Cardiac muscle cell (in vitro differentiated cells and primary cell): ENCODE data around the gene ARHGDIA. TPM values are rescaled to one million over a fixed set of nuclear protein-coding genes. Genes with fewer than 3 reads are reported as not detected.
A peak's percentile ranks its signal among the peaks of the same experiment; 100 is the strongest.

ENCODE experiments used
- DNase-seq, 2 donors: peaks; one replicate each; pipeline versions ENCODE4 v3.0.0 to v3.0.0-alpha.2; 2010 to 2017; ENCODE audit warnings: low read depth in 1 of 2, low spot score in 1 of 2
- H3K27ac ChIP-seq: fragments of 200-600 bp; sonication (generic); 2 replicates; pipeline ENCODE4 v1.5.1; 2016
- H3K27me3 ChIP-seq: fragments of 200-600 bp; sonication (generic); 2 replicates; pipeline ENCODE4 v1.6.0; 2016; ENCODE audit warnings: control low read depth
- H3K36me3 ChIP-seq: fragments of 200-600 bp; sonication (generic); 2 replicates; pipeline ENCODE4 v1.5.1; 2016; ENCODE audit warnings: control low read depth
- H3K4me1 ChIP-seq: fragments of 200-600 bp; sonication (generic); 2 replicates; pipeline ENCODE4 v1.8.1; 2017; ENCODE audit warnings: low read depth, mild to moderate bottlenecking, mixed run types
- H3K4me3 ChIP-seq: fragments of 200-600 bp; sonication (generic); 2 replicates; pipeline ENCODE4 v1.5.1; 2016; ENCODE audit warnings: mild to moderate bottlenecking
- H3K9me3 ChIP-seq: fragments of 200-600 bp; sonication (generic); 2 replicates; pipeline ENCODE4 v1.5.1; 2017; ENCODE audit warnings: low read depth, mild to moderate bottlenecking, control low read depth
- polyA plus RNA-seq: library from polyadenylated mRNA; unstranded; fragments of >200 nt; fragmentation: Nextera tagmentation; extraction: Ambion mirVana; gene quantifications from 2 replicates; pipeline ENCODE4 v1.2.1, GENCODE V29; 2016
- total RNA-seq: library from RNA; depleted of rRNA; stranded (reverse); fragments of >200 nt; gene quantifications from 2 replicates; pipeline ENCODE4 v1.2.3, GENCODE V29; 2016
- TF ChIP-seq, protein P1 (sequence below): IDR thresholded peaks from 2 replicates; pipeline ENCODE4 v1.5.1; 2012; ENCODE audit warnings: low read depth, mild to moderate bottlenecking, low read length

Gene ARHGDIA
- total and polyA plus RNA-seq, 2 experiments from 2014 or later, result 101 to 163 TPM

DNA sequence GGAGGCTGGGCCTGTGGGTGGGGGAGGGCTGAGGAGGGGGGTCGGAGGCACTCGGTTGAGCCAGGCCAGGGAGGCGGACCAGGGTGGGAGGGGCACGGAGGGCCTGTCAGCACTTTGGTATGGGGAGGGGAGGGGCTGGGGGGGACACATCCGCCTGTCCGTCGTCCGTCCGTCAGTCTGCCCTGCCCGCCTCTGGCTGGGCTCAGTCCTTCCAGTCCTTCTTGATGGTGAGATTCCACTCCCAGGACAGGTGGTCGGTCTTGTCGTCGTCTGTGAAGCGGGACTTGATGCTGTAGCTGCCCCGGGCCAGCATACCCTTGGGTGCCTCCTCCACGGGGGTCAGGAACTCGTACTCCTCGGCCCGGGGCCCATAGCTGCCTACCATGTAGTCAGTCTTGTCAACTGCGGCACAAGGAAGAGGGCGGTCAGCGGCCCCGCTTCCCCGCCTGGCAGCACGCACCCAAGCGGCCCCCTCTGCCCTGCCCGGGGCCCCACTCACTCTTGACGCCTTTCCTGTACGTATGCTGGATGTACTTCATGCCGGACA is 2.4 kb downstream of the ARHGDIA start:
- no peaks in the 10 kb centered on the region for H3K9me3 ChIP-seq
- H3K27ac ChIP-seq, result peak overlapping the region; percentile 96
- H3K27me3 ChIP-seq, result no peaks in the 10 kb centered on the region
- H3K36me3 ChIP-seq, result no peaks in the 10 kb centered on the region
- DNase-seq, result peak; percentile 25 to 92
- H3K4me3 ChIP-seq, result no peak overlapping the region
- TF ChIP-seq, protein P1, sequence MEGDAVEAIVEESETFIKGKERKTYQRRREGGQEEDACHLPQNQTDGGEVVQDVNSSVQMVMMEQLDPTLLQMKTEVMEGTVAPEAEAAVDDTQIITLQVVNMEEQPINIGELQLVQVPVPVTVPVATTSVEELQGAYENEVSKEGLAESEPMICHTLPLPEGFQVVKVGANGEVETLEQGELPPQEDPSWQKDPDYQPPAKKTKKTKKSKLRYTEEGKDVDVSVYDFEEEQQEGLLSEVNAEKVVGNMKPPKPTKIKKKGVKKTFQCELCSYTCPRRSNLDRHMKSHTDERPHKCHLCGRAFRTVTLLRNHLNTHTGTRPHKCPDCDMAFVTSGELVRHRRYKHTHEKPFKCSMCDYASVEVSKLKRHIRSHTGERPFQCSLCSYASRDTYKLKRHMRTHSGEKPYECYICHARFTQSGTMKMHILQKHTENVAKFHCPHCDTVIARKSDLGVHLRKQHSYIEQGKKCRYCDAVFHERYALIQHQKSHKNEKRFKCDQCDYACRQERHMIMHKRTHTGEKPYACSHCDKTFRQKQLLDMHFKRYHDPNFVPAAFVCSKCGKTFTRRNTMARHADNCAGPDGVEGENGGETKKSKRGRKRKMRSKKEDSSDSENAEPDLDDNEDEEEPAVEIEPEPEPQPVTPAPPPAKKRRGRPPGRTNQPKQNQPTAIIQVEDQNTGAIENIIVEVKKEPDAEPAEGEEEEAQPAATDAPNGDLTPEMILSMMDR, result no peak
- peaks cover 44% of the 10 kb centered on the region for H3K4me1 ChIP-seq

DNA sequence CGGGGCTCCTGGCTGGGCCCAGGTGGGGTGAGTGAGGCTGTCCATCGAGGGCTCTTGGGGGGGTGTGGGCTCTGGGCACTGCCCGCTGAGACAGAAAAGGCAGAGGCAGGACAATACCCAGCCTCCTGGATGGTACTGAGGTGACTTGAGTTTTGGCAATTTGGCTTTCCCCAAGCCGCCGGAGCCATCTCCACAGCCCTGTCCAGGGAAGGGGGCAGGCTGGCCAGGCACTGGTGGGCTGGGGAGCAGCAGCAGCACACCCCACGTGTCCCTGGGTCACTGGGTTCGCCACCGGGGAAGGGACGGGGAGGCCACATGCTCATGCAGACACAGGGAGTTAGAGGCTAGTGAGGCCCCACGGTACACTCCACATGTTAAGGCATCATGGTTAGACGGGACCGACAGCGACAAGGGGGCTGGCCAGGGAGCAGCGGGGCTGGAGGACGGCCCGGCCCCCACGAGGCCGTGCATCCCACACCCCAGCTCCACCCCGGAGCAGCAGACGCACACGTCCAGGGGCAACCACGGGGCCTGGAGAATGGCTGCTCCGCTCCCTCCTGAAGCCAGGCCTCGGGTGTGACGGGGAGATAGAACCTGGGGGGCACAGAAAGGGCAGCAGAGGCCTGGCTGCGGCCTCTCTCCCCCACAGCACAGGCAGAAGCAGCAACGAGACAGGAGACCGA is 3.0 kb downstream of the ARHGDIA start:
- H3K27me3 ChIP-seq, result no peaks in the 10 kb centered on the region
- H3K36me3 ChIP-seq, result no peaks in the 10 kb centered on the region
- H3K4me1 ChIP-seq, result peaks cover 44% of the 10 kb centered on the region
- H3K9me3 ChIP-seq, result no peaks in the 10 kb centered on the region
- TF ChIP-seq, protein P1, result no peak
- H3K27ac ChIP-seq, result peak overlapping the region; percentile 96
- no peak overlapping the region for H3K4me3 ChIP-seq
- DNase-seq, result no peak

DNA sequence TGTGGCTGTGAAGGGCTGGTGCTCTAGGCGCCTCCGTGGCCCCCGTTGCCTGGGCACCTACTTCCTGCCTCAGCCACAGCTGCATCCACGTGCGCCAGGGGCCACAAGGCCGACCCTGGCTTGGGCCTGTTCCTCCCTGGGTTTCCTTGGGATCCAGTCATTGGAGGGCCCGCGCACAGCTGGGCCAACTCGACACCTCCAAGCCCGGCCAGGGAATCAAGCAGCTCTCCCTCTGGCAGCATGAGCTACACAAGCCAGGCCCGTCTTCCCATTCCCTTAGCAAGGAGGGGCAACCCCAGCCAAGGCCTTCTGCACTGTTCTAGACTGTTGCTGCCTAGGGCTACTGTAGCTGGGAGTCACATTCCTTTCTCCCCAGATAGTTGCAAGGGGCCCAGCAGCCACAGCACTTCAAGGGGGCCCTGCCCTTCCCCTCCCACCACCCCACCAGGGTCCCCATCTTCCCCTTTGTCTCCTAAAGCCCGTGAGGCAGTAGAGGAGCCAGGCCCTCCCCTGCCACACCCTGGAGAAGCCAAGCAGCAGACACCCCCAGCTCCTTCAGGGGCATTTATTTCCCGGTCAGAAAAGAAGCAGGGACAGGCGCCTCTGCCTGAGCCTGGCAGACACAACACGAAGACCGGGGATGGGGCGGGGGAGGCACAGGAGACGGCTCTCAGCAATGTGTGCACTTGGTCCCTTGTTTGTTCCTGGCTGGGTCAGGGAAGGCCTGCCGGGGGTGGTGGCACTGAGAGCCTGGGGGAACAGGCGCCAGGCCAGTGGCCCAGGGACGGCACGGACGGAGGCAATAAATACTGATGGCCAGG is 3.8 kb downstream of the ARHGDIA start:
- no peaks in the 10 kb centered on the region for H3K27me3 ChIP-seq
- TF ChIP-seq, protein P1, result no peak
- H3K9me3 ChIP-seq, result no peaks in the 10 kb centered on the region
- no peak overlapping the region for H3K4me3 ChIP-seq
- peak overlapping the region; percentile 96 for H3K27ac ChIP-seq
- H3K36me3 ChIP-seq, result no peaks in the 10 kb centered on the region
- peaks cover 43% of the 10 kb centered on the region for H3K4me1 ChIP-seq
- DNase-seq, result peak; percentile 36 to 78

DNA sequence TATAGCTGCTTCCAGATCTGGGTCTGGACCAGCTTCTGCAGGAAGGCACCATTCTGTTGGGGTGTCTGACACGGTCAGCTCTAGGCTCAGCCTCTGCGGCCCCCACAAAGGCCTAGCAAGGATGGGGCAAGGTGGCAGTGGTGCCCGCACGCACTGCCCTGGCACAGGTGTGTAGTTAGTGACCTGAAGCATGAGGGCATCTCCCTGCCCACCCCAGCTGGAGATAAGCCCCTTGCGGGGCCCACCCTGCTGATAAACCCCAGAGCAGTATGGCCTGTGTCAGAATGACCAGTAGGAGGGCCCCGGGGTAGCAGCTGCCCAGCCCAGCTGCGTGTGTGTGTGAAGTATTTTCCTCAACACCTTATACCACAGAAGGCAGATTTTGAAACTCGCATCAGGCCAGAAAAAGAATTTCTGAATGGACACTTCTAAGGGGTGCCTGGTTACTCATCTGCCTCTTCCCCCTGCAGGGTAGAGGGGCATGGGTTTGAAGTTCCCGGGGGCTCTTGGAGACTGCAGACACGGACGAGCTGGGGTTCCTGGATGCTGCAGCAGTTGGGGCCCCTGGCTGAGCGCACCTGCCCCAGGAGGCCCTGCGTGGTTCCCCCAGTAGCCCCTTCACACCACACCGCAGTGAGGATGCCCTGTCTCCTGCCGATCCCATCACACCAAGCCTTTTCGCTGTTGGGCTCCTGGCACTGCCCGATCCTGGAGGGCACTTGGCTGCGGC is 4.5 kb downstream of the ARHGDIA start:
- H3K9me3 ChIP-seq, result no peaks in the 10 kb centered on the region
- H3K4me3 ChIP-seq, result no peak overlapping the region
- H3K36me3 ChIP-seq, result no peaks in the 10 kb centered on the region
- H3K4me1 ChIP-seq, result peaks cover 45% of the 10 kb centered on the region
- peak overlapping the region; percentile 96 for H3K27ac ChIP-seq
- no peaks in the 10 kb centered on the region for H3K27me3 ChIP-seq
- peak in 1 of 2 donors; percentile 28 for DNase-seq
- TF ChIP-seq, protein P1, result no peak

DNA sequence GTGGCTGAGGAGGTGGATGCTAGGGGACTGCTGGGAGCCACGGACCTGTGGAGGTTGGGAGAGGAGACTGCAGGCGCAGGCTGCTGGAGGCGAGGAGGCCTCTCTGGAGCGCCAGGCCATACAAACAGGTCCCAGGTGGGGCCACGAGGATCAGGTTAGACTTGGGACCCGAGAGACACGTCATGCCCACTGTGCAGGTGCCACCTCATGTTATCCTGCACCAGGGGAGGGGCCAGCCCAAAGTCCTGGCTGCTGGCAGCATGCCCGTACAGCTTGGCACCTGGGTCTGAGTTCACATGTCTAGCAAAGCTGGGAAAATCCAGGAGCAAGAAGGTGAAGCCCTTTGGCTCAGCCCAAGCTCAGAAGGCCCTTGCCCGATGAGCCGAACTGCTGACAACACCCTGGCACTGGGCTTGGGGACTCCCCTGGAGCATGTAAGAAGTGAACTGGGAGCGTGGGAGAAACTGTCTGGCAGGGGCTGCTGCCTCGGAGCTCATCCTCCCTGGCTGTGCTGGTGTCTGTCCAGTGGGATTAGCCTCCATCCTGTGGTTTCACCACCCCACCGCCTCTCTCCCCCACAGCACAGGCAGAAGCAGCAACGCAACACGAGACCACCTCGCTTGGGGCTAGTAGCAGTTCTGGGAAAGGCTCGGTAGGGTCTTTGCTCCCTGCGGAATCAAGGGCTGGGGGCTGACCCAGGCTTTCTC is 5.3 kb downstream of the ARHGDIA start:
- Histone ChIP-seq H3K36me3 (no peaks in the 10 kb centered on the region), H3K27ac (peak overlapping the region; percentile 96), H3K9me3 (no peaks in the 10 kb centered on the region), H3K27me3 (no peaks in the 10 kb centered on the region), H3K4me3 (no peak overlapping the region), H3K4me1 (peaks cover 45% of the 10 kb centered on the region)
- TF ChIP-seq, protein P1, result no peak
- DNase-seq, result peak in 1 of 2 donors; percentile 44
